GM18520 (cell line): ENCODE results near the gene SLC30A7.
"Not testable (repeated sequence)": the region's sequence is repeated elsewhere in the genome, so short reads cannot be mapped to it uniquely, and the experiment has no call there.

ENCODE experiments used
- ATAC-seq: cut with Tn5 transposase; IDR thresholded peaks from one replicate; pipeline ENCODE4 v1.9.1; 2021; ENCODE audit not compliant: unreplicated experiment

The SLC30A7 gene, protein sequence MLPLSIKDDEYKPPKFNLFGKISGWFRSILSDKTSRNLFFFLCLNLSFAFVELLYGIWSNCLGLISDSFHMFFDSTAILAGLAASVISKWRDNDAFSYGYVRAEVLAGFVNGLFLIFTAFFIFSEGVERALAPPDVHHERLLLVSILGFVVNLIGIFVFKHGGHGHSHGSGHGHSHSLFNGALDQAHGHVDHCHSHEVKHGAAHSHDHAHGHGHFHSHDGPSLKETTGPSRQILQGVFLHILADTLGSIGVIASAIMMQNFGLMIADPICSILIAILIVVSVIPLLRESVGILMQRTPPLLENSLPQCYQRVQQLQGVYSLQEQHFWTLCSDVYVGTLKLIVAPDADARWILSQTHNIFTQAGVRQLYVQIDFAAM

DNA sequence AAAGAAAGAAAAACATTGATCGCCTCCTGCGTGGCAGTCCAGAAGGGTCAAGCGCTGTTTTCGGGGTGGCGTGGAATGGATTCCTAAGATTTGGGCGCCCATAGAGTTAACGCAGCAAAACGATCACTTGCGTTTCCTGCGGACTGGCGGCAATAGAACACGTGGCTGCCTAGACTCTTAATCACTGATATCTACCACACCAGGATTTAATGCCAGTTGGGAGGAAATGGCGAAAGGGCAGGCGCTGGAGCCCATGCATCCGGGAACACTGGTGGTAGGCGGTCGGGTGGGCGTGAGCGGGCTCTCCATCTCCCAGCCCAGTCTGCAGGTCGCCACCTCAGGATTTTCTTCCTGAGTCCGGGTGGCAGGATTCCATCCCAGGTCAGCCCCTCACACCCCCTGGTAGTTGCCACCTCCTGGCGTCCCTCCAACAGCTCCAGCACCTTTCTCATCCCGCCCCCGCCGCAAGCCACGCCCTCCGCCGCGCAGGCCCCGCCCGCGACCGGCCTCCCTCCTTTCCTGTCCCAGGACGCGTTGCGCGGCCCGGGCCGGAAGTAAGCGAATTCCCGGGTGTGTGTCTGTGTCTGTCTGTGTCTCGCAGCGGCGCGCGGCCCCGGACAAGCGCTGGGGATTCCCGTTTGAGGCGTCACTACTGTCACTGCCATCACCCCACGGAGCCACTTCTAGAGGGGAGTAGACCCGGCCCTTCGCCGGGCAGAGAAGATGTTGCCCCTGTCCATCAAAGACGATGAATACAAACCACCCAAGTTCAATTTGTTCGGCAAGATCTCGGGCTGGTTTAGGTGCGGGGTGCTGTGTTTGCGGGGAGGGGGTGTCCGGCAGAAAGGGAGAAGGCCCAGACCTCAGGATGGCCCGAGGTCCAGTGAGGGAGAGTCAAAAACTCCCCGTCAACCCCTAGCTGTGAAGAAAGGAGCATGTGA, at the start of gene SLC30A7:
TSS of gene SLC30A7 (plus strand) at position 551 of the 941 bp plus-strand sequence. CDS start at position 724, 173 bp downstream.
- peak; percentile 81 for ATAC-seq

DNA sequence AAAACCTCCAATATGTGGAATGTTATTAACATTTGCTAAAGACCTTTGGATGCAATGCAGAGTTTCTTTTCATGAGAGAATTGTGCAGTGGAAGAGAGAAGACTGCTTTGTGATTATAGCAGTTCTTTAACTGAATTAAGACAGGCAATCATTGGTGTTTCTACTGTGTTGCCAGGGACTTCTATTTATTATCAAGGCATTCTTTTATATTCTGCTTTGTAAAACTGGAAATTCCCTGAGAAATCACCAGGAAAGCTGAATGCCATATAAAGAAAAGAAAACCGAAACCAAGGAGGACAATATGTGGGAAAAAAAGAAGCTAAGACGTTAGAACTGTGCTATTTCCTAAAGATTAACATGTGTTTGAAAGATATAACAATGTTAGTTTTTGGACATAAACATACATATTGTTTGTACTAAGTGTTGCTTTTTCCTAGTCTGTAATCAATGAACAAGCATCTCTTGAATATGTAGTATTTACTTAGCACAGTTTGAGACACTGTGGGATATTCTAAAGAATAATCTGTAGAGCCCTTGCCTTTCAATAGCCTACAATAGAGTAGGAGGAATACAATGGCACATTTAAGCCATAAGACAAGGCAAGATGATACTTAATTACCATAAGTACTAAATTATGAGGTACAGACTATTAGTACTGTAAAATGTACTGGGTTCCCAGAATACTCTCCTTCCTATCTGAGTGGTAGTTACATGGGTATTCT, 48.4 kb upstream of the SLC30A7 start:
- no peak for ATAC-seq

DNA sequence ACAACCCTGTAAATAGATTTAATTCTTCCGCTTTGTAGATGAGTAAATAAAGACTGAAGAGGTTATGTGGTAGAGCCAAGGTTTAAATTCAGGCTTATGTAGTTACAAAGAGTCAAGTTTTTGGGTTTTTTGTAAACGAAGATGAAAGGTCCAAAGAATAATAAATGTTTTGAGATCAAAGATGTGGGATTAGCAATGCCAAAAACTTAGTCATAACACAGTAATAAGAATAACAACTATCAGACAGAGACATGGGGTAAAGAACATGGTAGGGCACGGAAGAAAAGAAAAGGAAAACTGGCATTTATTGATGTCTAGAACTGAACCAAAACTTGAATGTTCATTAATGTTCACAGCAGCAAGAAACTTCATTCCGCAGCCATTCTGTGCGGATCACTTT, 44.2 kb upstream of the SLC30A7 start:
- ATAC-seq: no peak

DNA sequence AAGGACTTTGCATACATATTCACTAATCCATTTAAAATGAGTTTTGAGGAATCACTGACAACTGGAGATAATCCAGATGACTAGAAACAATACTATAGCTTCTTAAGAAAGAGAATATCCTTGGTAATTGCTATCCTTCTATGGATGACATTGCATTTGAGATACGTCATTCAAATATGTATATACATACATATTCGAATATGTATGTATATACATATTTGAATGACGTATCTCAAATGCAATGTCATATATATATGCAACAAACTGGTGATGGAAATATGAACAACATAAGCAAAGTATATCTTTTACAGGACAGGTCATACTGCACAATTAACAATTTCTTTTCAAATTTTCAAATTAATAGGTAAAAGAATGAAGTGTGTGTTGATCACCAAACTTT, 42.9 kb upstream of the SLC30A7 start:
- no peak for ATAC-seq

DNA sequence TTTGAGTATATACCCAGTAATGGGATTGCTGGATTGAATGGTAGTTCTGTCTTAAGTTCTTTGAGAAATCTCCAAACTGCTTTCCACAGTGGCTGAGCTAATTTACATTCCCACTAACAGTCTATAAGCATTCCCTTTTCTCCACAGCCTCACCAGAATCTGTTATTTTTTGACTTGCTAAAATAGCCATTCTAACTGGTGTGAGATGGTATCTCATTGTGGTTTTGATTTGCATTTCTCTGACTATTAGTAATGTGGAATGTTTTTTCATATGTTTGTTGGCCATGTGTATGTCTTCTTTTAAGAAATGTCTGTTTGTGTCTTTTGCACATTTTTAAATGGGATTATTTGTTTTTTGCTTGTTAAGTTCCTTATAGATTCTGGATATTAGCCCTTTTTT, 40.8 kb upstream of the SLC30A7 start:
- not testable (repeated sequence) for ATAC-seq

DNA sequence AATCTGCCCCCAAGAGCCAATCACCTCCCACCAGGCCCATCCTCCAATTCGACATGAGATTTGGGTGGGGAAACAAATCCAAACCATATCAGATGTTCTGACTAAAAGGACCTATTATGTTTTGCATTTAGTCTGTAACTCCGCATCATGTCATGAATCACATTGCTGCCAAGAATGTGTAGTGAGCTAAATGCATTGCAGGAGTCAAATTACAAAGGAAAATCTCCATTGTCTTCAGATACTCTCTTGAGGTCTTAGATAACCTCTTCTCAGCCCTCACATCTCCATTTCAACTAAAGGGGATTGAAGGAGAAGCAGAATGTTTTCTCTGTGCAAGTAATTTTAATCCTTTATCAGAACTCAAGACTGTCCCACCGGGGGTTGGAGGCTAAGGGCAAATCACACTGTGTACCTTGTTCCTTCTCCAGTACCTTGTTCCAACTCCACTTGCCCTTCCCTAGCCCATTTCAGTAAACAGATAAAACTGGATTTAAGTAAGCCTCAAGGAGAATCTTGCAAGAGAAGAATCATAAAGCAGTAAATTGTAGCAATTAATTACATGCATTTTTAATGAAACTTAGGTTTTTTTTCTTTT, 35.4 kb upstream of the SLC30A7 start:
- ATAC-seq: no peak

DNA sequence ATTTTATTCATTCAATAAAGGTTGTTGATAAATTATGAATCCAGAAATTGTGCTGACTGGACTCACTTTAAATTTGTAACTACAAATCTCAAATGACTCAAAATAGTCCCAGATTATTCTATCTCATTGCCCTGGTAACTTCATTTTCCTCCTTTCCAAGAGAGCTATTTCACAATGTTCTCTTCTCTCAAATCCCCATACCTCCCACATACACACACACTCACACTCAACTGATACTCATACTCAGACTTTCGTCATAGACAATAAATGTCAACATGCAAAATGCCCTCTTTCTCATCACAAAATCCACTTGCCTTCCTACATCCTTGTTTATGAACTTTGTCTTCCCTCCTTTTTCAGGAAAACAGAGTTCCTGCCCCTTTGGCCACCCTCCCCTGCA, 34.5 kb upstream of the SLC30A7 start:
- no peak for ATAC-seq

DNA sequence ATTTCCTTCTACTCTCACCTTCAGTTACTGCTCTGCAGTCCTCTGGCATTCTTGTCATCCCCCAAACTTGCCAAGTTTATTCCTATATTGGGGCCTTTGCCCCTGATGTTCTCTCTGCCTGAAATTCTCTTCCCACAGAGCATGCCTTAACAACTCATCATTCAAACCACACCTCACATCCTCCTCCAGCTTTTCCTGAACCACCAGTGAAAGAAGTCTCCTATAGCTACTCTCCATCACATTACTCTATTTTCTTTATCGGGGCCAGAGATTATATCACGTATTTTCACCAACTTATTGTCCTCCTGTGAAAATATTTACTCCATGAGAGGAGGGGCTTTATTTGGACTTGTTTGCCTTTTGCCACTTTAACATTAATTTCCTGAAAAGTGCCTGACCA, 33.3 kb upstream of the SLC30A7 start:
- no peak for ATAC-seq

DNA sequence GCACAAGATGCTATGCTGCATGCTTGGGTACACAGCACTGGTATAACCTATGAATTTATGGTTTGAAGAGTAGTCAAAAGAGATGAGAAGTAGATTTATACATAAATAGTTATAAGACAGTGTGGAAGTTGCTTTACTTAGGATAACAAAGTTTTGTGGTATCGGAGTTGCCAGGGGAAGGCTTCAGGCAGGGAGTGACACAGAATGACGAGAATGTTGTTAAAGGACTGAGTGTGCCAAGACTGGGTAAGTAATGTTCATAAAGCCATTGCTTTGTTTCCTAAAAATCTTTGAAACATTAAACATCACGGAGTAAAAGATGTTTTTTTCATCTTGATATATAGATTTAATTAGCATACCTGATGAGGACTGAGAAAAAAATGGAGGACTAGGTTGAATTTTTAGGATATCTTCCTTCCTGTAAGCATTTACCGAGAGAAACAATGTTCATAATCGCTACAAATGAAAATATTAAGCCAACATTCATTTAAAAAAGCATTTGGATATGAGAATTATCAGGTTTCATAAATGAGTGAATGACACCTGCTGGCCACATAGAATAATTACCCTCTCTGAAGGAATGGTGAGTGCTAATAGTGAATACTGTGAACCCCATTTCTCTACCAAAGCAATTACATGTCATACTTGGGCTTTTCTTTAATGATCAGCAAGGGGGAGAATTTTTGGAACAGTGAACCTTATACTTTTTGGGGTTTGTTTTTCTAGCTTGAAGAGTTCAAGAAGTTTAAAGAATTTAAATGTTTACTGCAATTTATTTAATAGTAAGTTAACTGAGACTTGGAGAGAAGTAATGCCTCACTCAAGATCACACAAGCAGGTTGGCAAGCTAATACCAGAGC, 29.6 kb upstream of the SLC30A7 start:
- no peak for ATAC-seq

DNA sequence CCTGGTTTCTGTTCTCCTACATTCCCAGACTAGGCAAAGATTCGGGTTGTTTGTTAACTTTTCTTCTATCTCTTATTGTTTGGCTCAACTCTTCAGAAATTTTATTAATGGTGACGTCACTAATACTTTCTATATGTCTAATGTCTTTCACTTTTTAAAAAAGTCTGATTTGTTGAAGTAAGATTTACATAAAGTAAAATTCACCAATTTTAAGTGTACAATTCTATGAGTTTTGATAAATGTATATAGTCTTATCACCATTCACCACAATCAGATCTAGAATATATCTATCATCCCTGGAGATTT, 29.0 kb upstream of the SLC30A7 start:
- ATAC-seq: no peak

DNA sequence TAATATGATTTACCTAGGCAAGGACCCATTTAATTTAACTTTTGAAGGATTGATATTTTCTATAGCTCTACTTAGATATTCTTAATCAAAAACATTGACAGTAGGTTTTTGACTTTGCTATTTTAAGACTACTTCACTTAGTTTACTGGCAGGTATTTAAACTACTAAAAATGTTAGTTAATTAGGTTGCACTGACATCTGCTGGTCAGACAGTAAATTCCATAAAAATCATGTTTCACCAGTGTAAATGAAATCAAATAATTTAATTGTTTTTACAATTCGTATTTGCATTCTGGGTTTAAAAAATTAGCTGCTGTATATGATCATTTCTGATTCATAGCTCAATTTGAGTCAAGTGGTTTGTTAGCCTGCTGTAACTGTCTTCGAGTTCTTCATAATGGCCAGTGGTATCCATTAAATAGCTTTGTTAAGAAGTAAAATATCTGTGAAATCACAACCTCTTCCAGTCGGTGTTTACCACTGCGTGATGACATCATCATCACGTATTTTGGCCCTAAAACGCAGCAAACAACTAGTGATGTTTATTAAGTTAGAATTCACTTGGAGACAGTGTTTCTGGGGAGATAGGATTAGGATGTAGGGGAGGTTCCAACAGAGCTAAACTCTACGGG, 27.4 kb upstream of the SLC30A7 start:
- no peak for ATAC-seq

DNA sequence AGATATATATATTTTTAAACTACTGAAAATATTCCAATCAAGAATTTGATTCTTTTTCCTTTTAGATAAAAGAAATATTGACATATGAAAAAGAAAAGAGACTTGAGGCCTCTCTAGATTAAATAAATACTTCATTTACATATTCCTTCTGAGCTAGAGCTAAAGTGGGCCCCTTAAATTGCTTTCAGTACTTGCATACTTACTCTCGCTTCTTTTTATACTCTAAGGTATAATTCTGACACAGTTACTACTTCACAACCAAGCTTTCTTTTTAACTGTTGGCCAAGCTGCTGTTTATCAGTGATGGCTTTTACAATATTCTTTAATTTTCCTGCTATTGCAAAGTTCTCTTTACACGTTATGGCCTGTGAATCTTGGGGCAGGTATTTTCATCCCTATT, 25.9 kb upstream of the SLC30A7 start:
- no peak for ATAC-seq

DNA sequence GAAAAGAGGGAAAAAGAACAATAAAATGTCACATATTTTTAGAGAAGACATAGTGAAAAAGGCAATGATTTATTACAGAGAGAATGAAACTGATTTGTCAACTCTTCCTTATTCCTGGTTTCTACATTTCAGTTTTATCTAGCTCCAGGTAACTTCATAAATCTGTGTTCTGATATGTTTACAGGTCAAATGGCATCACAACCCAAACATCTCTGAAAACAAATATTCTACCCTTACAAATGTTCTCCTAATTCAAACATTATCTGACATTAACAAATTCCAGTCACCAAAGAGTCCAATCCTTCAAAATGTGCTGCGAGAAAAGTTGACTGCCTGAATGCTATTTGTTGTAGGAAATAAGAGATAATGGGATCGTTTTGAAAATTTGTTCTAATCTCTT, 21.5 kb upstream of the SLC30A7 start:
- no peak for ATAC-seq

DNA sequence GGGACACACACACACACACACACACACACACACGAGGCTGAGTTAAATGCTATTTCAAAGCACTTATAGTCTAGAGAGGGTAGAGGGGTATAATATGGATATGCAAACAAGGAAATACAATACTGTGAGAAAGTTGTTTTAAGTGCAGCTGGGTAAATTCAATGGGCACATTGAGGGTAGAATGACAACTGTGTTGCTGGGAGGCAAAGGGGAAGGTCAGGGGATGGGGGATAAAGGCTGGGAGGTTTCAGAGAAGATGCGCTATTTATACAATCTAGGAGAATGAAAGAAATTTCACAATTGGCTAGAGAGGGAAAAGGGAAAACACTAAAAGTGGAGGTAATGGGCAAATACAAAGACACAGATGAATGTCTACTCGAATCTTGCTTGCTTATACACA, 20.7 kb upstream of the SLC30A7 start:
- no peak for ATAC-seq

DNA sequence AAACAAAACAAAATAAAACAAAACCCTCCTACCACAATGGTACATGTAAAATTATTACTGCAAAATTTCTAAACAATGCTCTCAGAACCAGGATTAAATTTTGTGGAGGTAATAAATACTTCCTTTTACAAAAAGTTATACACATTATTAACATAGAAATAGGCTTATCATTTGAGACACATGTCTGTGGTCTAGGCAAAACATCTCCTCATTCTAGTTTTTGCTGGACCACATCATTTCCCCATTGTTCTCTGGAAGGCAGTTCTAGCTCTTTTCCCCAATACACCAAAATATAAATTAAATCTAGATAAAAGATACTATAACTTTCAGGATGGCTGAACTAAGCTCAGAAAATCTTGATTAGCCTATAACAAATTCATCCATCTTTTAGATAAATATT, 19.6 kb upstream of the SLC30A7 start:
- no peak for ATAC-seq

DNA sequence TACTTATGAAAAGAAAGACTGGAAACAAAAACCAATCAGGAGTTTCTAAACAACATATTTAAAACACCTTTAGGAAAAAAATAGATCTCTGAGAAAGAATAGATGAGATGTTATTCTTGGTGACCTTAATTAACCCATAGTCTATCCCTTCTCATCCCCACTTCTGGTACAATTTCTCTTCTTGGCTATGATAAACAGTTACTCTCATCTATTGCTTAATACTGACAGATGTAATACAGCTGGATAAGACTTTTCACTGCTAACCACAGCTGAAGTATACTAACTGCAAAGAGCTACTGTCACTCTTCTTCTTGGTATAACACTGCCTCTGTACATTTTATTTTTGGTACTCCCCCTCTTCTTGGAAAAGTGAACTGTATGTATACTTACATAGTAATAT, 16.5 kb upstream of the SLC30A7 start:
- ATAC-seq: no peak

DNA sequence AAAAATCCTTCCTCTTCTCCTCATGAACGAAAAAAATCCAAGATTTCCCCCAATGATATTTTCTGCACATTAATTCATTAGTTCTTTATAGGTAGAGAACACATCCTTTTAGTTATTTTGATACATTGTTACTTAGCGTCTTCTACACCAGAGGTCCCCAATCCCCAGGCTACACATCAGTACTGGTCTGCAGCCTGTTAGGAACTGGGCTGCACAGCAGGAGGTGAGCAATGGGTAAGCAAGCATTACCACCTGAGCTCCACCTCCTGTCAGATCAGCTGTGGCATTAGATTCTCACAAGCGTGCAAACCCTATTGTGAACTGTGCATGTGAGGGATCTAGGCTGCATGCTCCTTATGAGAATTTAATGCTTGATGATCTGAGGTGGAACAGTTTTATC, 14.2 kb upstream of the SLC30A7 start:
- no peak for ATAC-seq

DNA sequence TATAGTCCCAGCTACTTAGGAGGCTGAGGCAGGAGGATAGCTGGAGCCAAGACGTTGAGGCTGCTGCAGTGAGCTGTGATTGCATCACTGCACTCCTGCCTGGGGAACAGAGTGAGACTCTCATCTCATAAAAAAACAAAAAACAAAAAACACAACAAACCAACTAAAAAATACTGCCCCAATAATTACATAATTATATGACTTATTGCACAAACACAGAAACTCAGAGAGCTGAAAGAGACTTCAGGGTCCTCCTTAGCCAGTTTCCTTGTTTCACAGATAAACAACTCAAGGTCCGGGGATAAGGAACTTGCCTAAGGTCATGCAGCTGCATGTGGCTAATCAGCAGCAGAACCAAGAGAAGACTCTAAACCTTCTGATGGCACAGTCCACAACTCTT, 13.2 kb upstream of the SLC30A7 start:
- ATAC-seq: no peak

DNA sequence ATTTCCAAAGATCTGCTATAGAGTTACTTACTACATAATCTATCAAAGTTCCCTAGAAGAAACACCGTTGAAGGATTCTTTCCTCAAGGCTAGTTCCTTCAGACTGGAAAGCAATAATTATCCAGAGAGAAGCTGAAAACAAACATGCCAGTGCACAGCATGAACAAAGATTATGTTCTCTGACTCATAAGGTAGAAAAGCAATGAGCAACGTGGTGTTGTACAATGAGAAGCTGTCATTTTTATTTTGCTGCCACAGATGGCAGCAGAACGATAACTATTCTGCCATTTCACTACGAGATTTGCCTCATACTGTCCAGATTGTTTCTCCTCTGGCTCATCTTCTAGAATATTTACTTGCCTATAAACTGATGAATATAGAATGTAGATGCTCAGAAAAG, 11.9 kb upstream of the SLC30A7 start:
- no peak for ATAC-seq

DNA sequence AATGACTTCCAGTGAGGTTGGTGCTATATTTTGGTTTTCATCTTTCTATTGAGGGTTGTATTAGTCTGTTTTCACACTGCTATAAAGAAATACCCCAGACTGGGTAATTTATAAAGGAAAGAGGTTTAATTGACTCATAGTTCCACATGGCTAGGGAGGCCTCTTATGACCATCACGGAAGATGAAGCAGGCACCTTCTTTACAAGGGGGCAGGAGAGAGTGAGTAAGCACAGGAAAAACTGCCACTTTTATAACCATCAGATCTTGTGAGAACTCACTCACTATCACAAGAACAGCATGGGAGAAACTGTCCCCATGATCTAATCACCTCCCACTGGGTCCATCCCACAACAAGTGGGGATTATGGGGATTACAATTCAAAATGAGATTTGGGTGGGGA, 6.9 kb upstream of the SLC30A7 start:
- ATAC-seq: not testable (repeated sequence)
